GM21360 (cell line): ENCODE measurements around the gene ZNF512.
"Not testable (repeated sequence)": the region's sequence is repeated elsewhere in the genome, so short reads cannot be mapped to it uniquely, and the experiment has no call there.

ENCODE experiments used
- ATAC-seq: cut with Tn5 transposase; IDR thresholded peaks from one replicate; pipeline ENCODE4 v1.9.1; 2021; ENCODE audit warnings: mild to moderate bottlenecking, moderate library complexity; ENCODE audit not compliant: unreplicated experiment

ZNF512 gene

GRCh38 chr2:27582695-27583389 is at the start of gene ZNF512:
Gene ZNF512 (plus strand): TSS chr2:27583042. CDS start chr2:27583113, 71 bp downstream.
- peak; percentile 88 for ATAC-seq

- no peak for ATAC-seq
These were observed 45.6 kb upstream of the ZNF512 start for GRCh38 chr2:27537287-27537686.

- not testable (repeated sequence) for ATAC-seq
These were observed 43.9 kb upstream of the ZNF512 start for GRCh38 chr2:27538839-27539450.

- not testable (repeated sequence) for ATAC-seq
These were observed 43.2 kb upstream of the ZNF512 start for GRCh38 chr2:27539649-27540048.

- ATAC-seq = no peak
These were observed 38.6 kb upstream of the ZNF512 start for GRCh38 chr2:27544143-27544821.

GRCh38 chr2:27545348-27546141 is 37.3 kb upstream of the ZNF512 start:
- ATAC-seq = no peak

- ATAC-seq = no peak
These were observed 33.5 kb upstream of the ZNF512 start for GRCh38 chr2:27549303-27549702.

GRCh38 chr2:27551514-27551913 is 31.3 kb upstream of the ZNF512 start:
- ATAC-seq = no peak

- ATAC-seq = no peak
These were observed 29.9 kb upstream of the ZNF512 start for GRCh38 chr2:27552941-27553340.

GRCh38 chr2:27554451-27554850 is 28.4 kb upstream of the ZNF512 start:
- ATAC-seq = not testable (repeated sequence)

GRCh38 chr2:27559228-27559627 is 23.6 kb upstream of the ZNF512 start:
- no peak for ATAC-seq

- no peak for ATAC-seq
These were observed 21.8 kb upstream of the ZNF512 start for GRCh38 chr2:27561060-27561459.

GRCh38 chr2:27566628-27567027 is 16.2 kb upstream of the ZNF512 start:
- ATAC-seq = no peak

- ATAC-seq = no peak
These were observed 13.4 kb upstream of the ZNF512 start for GRCh38 chr2:27569398-27569797.

GRCh38 chr2:27571197-27571596 is 11.6 kb upstream of the ZNF512 start:
- no peak for ATAC-seq

GRCh38 chr2:27571681-27572080 is 11.2 kb upstream of the ZNF512 start:
- no peak for ATAC-seq

- no peak for ATAC-seq
These were observed 10.4 kb upstream of the ZNF512 start for GRCh38 chr2:27572439-27572838.

- ATAC-seq = no peak
These were observed 9.8 kb upstream of the ZNF512 start for GRCh38 chr2:27572998-27573429.

GRCh38 chr2:27573452-27573851 is 9.4 kb upstream of the ZNF512 start:
- no peak for ATAC-seq

- no peak for ATAC-seq
These were observed 1.3 kb upstream of the ZNF512 start for GRCh38 chr2:27581417-27582128.
